HG03520 (cell line): ENCODE measurements around the gene LRRC49.
"Not testable (repeated sequence)": the region's sequence is repeated elsewhere in the genome, so short reads cannot be mapped to it uniquely, and the experiment has no call there.

Experiments used
- ATAC-seq: cut with Tn5 transposase; IDR thresholded peaks from one replicate; pipeline ENCODE4 v1.9.1; 2021; ENCODE audit warnings: mild to moderate bottlenecking, moderate library complexity; ENCODE audit not compliant: unreplicated experiment

The LRRC49 gene, protein sequence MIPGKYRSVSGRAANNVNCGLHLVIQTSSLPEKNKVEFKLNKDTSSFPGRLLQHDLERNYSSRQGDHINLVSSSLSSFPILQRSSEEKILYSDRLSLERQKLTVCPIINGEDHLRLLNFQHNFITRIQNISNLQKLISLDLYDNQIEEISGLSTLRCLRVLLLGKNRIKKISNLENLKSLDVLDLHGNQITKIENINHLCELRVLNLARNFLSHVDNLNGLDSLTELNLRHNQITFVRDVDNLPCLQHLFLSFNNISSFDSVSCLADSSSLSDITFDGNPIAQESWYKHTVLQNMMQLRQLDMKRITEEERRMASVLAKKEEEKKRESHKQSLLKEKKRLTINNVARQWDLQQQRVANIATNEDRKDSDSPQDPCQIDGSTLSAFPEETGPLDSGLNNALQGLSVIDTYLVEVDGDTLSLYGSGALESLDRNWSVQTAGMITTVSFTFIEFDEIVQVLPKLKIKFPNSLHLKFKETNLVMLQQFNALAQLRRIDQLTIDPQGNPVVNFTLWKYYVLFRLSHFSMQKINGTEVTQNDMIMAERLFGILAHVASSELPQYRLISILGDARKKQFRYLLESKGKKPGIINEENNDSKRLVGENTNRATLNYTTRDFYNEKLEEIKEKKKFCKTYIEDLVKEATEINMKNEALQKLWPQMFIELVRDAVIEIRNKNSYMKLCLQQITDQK

DNA sequence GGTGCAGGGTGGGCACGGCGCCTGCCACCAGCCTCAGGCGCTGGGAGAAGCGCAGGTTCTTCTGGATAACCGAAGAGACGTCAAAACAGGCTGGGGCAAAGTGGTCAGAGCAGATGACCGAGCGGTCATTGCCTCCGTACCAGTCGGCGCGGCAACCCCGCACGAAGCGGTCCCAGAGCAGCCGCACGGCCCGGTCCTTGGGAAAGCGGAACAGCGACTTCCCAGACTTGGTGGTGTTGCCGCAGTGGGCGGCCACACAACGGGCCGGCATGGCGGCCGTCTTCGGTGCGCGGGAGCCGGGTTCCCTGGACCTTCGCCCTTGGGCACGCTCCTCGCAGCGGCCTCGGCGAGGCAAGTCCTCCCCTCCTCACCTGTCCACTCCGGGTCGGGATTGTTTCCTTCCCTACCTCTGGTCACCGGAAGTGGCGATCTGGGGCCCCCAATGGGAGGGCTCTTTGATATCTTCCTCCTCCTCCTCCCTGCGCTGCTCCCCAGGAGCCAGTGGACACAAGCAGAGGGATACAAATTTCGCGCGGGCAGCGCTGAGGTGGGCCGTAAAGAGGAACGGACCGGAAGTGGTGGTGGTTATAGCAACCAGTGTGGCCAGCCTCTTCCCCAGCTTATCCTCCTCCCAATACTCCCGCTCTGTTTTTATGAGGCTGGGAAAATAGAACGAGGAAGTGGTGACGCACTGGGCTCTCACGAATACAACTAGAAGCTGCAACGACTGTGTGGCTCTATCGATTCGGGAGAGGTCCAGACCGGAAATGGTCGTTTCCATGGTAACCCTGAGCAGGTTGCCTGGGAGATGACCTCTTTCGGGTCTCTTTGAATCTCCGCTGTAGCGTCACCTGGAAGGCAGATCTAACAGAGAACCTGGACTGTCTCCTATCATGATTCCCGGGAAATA, at the start of gene LRRC49, which contains the start of gene THAP10:
Gene LRRC49, plus strand, starts transcription at position 825 of the 910 bp plus-strand sequence. Its CDS starts 69 bp downstream, at position 894.
Gene THAP10, minus strand, starts transcription at position 432 of the 910 bp plus-strand sequence. Its CDS starts 161 bp downstream, at position 271.
- peak; percentile 69 for ATAC-seq

DNA sequence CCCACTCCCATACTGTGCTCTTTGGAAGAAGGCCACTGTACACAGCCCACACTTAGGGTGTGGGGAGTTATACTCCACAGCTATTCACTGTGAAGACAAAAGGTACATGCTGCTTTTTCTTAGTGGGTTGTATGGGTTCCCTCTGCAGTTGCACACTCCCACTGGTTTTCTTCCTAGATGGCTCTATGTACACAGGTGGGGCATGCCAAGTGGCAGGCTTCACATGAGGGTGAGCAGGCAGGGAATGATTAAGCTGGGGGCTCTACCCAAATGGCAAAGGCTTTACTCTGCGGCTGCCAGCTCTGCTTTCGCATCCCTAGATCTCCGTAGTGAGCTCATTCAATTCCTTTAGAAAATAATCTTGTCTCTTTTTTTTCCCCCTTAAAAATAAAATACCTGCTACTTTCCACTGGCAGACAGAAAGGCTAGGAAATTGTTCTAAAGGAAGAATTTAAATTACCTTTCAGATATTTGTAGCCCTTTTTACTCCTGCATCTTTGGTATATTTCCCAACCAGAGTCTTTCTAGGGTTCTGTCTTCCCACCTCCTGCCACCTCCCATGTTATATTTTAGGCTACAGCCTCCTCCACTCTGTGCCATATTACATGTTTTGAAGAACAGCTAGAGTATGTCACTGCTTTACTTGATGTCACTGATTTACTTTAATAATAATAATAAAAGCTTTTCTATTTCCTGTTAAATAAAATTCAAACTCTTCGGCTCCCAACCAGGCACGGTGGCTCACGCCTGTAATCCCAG, 46.8 kb upstream of the LRRC49 start:
- ATAC-seq, result no peak

DNA sequence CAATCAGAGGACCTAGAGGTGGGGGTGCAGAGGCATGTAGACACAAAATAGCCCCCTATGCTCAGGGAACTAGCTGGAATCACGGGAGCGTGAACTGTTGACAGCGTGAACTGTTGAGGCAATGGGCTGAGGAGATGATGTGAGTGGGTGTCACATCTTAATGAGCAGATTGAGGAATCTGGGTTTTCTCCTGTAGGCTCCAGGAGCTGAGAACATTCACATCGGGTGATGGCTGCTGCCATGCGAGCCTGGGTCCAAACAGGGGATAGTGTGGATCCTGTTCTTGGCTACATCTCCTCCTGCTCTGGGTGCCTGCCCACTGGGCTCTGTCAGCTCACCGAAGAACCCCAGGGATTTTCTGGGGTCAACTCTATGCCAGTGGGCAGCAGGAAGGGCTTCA, 40.7 kb upstream of the LRRC49 start:
- ATAC-seq, result no peak

DNA sequence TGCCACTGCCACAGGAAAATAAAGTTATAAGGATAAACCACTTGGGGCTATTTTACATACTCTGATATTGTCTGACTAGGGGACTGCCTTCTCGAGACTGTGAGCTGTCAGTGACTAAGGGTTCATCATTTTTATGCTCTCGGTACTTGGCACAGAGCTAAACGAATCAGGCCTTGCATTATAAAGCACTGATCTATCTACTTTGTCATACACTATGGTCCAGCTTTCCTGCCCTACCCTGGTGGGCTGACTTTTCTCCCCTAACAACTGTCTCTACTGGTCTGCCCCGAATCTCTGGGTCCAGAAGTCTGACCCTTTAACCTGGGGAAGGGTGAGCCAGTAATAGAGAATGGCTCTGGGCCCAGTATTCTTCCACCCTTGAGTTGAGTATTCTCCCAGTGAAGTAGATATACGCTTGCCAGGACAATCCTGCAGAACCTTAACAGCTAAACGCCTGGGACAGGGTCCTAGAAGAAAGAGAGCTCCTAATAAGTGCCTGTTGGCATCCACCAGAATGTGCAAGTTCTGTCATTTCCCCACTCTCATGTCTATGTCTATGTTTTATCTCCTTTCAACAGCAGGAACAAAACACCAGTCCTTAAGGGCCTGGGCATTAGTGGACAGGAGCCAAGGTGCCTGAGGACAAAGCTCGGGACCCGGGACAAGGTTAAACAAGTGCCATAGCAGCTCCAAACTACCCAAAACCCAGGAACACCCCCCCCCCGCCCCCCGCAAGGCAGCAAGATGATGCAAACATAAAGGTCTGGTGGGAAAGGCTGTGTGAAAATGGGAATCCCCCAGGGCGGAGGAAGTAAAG, 39.9 kb upstream of the LRRC49 start:
- no peak for ATAC-seq

DNA sequence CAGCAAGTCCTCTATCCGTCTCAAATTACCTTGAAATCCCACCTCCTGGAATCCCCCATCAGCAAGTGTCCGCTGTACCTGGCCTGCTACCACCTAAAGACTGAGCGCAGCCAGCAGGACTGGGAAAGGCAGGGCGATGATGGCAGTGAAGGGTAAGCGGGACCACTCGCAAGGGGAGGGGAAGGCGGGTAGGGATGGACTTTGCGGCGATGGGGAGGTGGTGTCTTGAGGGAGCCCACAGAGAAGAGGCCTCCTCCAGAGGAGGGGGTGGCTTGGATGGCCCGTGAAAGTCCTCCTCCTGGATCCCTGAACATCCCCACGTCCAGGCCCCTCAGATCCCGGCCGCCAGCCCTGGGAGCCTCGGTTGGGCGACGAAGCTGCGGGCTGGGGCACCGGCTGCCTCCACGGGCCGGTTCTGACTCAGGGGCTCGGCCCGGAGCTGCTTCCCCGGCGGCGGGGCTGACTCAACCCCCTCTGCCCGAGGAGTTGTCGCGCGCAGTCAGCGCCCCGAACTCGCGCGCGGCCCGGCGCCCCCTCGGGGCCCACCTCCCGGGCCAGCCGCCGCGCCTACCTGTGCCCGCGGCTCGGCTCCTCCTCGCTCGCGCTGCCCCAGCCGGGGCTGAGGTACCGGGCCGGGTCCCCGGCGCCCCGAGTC, 39.2 kb upstream of the LRRC49 start:
- no peak for ATAC-seq

DNA sequence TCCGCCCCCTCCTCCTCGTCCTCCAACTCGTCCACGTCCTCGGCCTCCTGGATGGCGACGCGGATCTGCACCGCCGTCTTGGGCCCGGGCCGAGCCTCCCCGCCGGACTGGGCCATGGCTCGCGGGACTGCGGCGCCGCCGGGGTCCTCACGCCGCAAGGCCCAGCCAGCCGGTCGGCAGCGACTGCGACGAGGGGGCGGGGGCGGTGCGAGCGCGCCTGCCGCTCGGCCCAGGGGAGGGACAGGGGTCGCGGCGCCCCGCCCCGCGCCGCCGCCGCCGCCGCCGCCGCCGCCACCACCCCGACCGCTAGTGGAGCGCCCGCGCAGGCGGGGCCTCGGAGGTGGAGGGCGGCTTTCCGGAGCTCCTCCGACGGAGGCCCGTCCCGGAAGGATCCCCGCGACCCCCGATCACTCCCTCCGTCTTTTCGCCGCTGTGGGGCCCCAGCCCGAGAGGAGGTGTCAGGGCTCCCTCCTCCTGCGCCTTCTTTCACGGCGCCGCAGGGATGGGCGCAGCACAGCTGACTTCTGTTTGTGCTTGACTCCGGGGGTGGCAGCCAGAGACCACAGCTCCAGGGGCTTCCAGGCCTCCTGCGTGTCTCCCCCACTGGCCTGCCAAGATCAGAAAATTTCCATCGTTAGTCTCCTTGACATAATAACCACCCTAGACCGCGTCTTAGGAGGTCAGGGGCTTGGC, 38.5 kb upstream of the LRRC49 start, which contains the start of gene LARP6:
Gene LARP6, minus strand, starts transcription at position 185 of the 693 bp plus-strand sequence. Its CDS starts 69 bp downstream, at position 116.
- no peak for ATAC-seq

DNA sequence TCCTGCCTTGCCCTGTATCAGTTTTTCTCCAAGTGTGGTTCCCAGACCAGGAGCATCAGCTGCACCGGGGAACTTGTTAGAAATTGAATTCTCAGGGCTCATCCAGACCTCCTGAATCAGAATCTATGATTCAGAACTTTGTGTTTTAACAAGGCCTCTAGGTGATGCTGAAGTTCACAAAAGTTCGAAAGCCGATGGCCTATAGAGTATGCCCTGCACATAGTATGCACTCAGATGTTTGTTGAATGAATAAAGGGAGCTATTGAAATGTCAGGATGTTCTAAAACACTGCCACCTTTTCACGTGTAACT, 38.0 kb upstream of the LRRC49 start:
- no peak for ATAC-seq

DNA sequence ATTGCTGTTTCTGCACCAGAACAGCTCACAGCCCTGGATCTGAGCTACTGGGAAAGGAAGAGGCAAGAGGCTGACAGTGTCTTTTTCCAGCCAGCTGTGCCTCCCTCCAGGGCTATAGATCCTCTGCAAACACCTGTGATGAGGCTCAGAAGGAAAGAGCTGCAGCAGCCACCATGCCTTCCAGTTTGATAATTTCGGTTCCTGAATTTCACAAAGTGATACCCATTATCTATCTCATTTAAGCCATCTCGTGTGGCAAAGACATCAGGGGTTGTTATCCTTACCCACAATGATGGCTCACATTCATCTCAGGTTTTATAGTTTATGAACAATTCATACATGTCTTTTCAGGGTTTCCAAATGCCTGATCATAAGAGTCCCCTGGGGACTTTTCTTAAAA, 36.9 kb upstream of the LRRC49 start:
- no peak for ATAC-seq

DNA sequence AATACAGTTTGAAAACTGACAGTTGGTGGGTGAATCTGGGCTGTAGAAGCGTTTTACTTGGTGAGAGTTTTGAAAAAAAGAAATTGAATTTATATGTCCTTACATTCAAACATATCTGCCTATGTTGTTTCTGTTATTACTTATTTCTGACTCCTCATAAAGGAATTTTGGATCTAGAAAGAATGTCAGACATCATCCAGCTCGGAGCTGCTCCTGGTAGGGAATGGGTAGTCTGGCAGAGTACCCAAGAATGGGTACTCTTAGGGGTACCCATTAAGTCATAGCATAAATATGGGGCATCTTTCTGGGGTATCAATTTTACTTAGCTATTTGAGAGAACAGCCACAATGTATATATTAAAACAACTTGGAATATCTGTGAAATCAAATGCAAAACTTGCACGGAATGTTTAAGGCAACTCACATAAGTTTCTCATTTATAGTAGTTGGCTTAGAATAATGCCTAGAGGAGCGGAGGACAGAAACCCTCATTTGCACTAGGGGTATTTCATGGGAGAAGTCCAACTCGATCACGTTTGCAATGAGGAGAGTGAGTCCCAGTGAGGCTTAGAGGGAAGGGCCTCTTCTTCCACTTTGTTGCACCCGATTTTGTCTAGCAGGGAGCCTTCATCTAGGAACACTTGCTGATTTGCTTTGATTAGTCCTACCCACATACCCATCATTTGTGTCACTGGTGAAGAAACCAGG, 36.3 kb upstream of the LRRC49 start:
- ATAC-seq, result no peak

DNA sequence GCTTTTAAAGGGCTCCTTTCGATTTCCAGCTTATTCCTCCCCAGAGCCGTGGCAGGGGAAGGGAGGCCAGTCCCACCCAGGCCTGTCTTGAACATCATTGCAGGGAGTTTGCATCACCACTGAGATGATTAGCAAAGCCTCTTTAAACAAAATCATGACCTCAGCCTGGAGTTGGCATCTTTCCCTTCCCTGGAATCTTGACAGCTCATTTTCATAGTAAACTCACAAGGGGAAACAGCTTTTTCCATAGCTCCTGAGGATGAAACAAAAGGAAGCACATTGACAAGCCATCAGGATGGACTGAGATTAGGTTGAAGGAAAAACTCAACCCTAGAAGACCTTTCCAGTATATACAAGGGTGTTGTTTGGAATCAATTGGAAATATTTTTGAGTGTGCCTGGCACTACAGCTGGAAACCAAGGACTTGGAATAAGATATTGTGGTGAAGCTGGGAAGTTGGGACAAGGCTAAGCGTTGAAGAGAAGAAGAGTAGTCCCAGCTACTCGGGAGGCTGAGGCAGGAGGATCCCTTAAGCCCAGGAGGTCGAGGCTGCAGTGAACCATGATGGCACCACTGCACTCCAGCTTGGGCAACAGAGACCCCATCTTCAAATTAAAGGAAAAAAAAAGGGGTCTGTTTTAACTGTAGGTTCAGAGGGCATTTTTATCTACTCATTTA, 35.6 kb upstream of the LRRC49 start:
- ATAC-seq, result no peak

DNA sequence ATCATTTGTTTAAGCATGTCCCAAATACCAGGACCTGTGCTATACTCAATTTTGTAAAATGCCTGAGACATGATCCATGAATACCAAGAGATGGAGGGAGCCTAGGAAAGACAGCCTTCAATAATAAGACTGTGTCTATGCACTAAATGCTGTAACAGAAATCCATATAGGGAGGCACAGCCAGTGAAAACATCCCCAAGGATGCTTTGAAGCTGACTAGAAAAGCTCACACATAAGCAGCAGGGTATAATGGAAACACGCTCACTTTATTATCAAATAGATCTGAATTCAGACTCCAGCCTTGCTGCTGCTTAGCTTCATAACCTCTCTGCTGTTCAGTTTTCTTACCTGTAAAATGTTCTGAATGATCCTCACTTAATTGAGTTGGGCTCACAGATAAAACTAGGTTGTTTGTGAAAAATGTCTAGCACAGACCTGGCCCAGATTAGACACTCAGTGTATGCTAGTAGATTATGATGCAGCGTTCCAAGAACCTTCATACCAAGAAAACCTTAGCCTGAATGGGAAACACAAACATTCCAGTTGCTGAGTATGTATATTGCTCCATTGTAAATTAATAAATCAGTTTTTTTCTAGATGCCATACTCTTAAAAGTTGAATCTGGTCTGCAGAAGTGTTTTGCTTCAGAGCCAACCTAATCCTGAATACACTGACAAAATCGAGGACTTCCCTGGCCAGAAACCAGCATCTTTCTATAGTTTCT, 34.9 kb upstream of the LRRC49 start:
- no peak for ATAC-seq

DNA sequence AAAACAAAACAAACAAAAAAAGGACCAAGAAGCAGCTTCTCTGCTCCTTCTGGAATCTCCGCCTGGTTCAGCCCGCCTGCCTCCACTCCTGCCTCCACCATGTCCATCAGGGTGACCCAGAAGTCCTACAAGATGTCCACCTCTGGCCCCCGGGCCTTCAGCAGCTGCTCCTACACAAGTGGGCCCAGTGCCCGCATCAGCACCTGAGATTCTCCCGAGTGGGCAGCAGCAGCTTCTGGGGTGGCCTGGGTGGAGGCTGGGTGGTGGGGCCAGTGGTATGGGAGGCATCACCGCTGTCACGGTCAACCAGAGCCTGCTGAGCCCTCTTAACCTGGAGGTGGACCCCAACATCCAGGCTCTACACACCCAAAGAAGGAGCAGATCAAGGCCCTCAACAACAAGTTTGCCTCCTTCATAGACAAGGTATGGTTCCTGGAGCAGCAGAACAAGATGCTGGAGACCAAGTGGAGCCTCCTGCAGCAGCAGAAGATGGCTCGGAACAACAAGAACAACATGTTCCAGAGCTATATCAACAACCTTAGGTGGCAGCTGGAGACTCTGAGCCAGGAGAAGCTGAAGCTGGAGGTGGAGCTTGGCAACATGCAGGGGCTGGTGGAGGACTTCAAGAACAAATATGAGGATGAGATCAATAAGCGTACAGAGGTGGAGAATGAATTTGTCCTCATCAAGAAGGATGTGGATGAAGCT, 33.9 kb upstream of the LRRC49 start:
- ATAC-seq, result not testable (repeated sequence)

DNA sequence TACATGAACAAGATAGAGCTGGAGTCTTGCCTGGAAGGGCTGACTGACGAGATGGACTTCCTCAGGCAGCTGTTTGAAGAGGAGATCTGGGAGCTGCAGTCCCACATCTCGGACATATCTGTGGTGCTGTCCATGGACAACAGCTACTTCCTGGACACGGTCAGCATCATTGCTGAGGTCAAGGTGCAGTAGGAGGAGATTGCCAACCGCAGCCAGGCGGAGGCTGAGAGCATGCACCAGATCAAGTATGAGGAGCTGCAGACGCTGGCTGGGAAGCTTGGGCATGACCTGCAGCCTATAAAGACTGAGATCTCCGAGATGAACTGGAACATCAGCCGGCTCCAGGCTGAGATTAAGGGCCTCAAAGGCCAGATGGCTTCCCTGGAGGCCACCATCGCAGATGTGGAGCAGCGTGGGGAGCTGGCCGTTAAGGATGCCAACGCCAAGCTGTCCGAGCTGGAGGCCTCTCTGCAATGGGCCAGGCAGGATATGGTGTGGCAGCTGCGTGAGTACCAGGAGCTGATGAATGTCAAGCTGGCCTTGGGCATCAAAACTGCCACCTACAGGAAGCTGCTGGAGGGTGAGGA, 33.2 kb upstream of the LRRC49 start:
- ATAC-seq, result no peak

DNA sequence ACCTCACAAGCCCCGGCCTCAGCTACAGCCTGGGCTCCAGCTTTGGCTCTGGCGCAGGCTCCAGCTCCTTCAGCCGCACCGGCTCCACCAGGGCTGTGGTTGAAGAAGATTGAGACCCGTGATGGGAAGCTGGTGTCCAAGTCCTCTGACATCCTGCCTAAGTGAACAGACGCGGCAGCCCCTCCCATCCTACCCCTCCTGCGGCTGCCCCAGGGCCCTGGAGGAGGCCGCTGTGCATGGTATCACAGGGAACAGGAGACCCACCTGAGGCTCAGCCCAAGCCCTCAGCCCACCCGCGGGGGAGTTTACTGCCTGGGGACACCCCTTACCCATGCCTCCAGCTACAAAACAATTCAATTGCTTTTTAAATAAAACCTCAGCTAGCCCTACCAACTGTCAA, 32.6 kb upstream of the LRRC49 start:
- ATAC-seq, result no peak

DNA sequence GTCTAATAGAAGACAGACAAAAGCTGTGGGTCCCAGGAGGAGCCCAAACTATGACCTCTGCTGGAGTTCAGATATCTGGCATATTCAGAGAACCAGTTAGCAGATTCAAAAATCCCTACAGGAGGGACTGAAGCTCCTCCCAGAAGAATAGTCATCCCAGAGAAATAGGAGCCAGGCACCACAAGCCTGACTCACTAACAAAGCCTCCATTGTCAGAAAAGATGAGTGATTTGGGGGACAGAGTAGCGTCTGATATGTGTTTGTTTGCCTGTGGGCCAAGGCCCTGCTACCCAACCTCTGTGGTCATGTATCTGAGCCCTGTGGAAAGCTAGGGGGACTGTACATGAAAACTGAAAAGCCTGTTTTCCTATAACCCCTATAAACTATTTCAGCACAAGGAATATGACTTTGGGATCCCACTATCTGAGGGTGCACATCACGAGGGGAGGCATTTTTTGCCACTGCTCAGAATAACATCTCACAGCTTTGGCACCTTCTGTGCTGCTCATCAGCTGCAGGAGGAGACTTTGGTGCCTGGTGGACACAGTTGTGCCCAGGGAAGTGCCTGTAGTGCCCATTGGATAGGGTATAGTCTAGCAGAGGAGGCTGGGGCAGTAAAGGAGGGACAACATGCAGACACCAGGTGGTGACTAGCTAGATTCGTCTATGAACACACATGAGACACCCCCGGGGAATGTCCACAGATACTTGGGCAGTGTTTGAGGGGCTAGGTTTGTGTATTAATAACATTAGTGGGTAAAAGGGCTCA, 29.0 kb upstream of the LRRC49 start:
- ATAC-seq, result no peak
